Germinal center (tissue), 1 donor: Measurements from ENCODE around the gene KDSR.
A peak's percentile ranks its signal among the peaks of the same experiment; 100 is the strongest.

ENCODE experiments used
- DNase-seq: peaks from one replicate; pipeline ENCODE4 v3.0.0; 2012; ENCODE audit warnings: mixed read lengths, low spot score

The KDSR gene

GRCh38 chr18:63367053-63367953, at the start of gene KDSR:
Gene KDSR (minus strand): TSS chr18:63367206. CDS start chr18:63367118, 88 bp downstream.
- peak; percentile 88 for DNase-seq

- no peak for DNase-seq
These were observed 45.9 kb upstream of the KDSR start for GRCh38 chr18:63412953-63413352.

GRCh38 chr18:63410792-63411191, 43.8 kb upstream of the KDSR start:
- DNase-seq = no peak

GRCh38 chr18:63409301-63409700, 42.3 kb upstream of the KDSR start:
- DNase-seq = no peak

GRCh38 chr18:63407734-63408133, 40.7 kb upstream of the KDSR start:
- no peak for DNase-seq

GRCh38 chr18:63405986-63406385, 39.0 kb upstream of the KDSR start:
- DNase-seq = no peak

GRCh38 chr18:63402246-63403162, 35.5 kb upstream of the KDSR start:
- no peak for DNase-seq

- no peak for DNase-seq
These were observed 32.3 kb upstream of the KDSR start for GRCh38 chr18:63399300-63399699.

- no peak for DNase-seq
These were observed 30.3 kb upstream of the KDSR start for GRCh38 chr18:63397349-63397748.

- no peak for DNase-seq
These were observed 28.5 kb upstream of the KDSR start for GRCh38 chr18:63395503-63395902.

GRCh38 chr18:63394954-63395353, 27.9 kb upstream of the KDSR start:
- no peak for DNase-seq

GRCh38 chr18:63387861-63388260, 20.9 kb upstream of the KDSR start:
- DNase-seq = no peak

GRCh38 chr18:63382843-63383242, 15.8 kb upstream of the KDSR start:
- DNase-seq = no peak

- DNase-seq = no peak
These were observed 12.6 kb upstream of the KDSR start for GRCh38 chr18:63379639-63379962.

- no peak for DNase-seq
These were observed 12.1 kb upstream of the KDSR start for GRCh38 chr18:63378919-63379638.

GRCh38 chr18:63377275-63377980, 10.4 kb upstream of the KDSR start:
- no peak for DNase-seq

GRCh38 chr18:63376538-63376937, 9.5 kb upstream of the KDSR start:
- DNase-seq = no peak

GRCh38 chr18:63374540-63374939, 7.5 kb upstream of the KDSR start:
- DNase-seq = no peak

GRCh38 chr18:63373161-63373560, 6.2 kb upstream of the KDSR start:
- DNase-seq = no peak

- DNase-seq = no peak
These were observed 1.6 kb upstream of the KDSR start for GRCh38 chr18:63368611-63369010.

- peak; percentile 61 for DNase-seq
These were observed 573 bp downstream of the KDSR start for GRCh38 chr18:63366213-63367052.
